GM19463 (cell line): ENCODE measurements around the gene AGAP9.
"Not testable (repeated sequence)": the region's sequence is repeated elsewhere in the genome, so short reads cannot be mapped to it uniquely, and the experiment has no call there.

Experiments used
- ATAC-seq: cut with Tn5 transposase; IDR thresholded peaks from one replicate; pipeline ENCODE4 v1.9.1; 2021; ENCODE audit warnings: mild to moderate bottlenecking, moderate library complexity; ENCODE audit not compliant: unreplicated experiment

The AGAP9 gene

DNA sequence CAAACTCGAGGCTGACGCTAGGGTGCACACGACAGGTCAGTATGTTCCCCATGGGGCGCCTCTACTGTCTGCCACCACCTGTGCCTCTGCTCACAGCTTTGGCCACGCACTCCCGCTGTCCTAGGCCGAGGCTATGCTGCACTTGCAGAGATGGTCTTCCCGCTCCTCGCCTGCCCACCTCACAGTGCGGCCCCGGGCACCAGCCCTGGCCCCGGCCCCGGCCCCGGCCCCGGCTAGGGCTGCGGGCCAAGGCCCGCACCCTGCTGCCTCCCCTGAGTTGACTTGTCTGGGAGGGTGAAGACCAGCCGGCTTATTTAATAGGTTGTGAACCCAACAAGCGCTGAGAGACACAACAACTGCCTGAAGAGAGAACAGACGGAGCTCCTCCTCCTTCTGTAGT lies at the start of gene AGAP9:
Gene AGAP9 (minus strand): TSS at position 164 of the 400 bp plus-strand sequence. CDS start 112 bp downstream, at position 52.
- ATAC-seq = not testable (repeated sequence)

DNA sequence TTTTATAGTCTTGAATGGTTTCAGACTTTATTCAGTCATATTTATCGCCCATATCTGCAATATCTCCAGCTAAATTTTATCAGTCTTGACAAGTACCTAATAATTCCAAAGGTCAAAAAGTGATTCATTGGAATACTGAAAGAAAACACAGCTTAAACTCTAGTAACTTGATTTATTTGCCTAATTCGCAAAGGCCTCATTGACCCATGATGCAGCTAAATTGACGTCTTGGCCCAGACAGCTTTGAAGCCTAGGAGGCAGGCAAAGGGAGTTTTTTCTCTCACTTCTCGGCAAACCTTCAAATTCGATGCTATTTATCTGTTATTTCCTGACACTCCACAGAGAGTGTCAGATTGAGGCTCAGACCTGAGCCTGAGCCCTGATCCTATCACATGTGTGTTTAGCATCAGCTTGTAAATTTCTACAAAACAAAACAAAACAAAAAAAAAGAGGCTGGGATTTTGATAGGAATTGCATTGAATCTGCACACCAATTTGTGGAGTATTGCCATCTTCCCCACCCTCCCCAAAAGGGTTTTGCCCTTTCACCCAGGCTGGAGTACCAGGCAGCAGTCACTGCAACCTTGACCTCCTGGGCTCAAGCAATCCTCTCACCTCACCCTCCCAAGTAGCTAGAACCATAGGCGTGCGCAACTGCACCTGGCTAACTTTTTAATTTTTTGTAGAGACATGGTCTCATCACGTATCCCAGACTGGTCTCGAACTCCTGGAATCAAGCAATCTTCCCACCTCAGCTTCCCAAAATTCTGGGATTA lies 47.9 kb upstream of the AGAP9 start:
- ATAC-seq = not testable (repeated sequence)

DNA sequence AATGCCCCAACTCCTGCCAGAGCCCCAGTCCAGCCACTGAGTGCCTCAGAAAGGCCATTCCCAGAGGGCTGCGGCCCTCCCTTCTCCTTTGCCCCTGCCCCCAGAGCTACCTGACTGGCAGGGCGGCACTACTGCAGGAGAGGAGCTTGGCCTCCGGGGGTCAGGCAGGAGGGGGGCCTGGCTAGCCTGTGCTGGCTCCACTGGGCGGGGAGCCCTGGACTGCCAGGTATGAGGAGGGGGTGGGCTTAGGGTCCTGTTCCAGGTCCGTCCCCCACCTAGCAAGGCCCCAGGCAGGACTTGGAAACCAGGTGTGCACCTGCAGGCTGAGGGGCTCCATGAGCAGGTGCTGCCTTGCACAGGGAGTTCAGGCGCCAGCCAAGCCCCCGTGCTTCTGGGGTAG lies 43.3 kb upstream of the AGAP9 start:
- ATAC-seq = not testable (repeated sequence)

DNA sequence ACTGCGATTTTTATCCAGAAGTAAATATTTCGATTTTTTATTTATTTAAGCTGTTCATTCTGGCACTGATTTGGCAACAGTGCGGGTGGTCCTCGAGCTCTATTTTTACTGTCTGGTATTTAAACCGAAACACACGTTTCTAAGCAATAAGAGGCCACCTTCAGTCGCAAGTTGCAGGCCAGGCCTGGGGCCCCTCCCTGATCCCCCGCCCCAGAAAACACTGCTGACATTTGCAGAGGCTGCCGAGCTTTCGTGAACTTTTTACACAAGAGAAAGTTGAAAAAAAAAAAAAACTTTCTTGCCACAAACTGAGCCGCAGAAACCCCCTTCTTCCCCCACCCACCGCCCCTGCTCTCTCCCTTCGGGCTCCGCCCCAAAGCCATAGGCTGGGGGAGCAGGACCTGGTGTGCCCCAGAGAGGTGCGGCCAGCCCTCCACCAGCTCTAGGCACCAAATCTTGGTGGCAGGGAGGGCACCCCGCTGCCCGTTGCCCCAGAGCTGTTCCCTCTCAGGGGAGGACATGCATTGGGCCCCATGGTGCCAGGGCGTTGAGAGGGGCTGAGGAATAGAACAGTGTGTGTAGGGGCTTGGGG lies 42.8 kb upstream of the AGAP9 start:
- not testable (repeated sequence) for ATAC-seq

DNA sequence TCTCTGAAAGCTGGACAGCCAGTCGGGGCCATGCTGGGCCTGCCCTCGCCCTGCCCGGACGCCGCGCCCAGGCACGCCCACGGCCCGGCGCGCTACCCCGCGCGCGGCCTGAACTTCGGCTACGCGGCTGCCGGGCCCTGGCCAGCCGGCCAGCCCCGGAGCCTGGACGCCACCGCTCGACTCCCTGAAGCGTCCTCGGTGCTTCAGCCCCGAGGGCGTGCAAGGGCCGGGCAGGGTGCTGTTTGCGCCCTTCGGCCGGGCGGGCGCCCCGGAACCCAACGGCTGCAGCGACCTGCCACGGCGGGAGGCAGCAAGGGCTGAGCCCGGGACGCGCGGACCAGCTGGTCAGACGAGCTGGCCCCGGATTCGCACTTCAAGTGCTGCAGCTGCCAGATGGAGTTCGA lies 42.1 kb upstream of the AGAP9 start:
- not testable (repeated sequence) for ATAC-seq

DNA sequence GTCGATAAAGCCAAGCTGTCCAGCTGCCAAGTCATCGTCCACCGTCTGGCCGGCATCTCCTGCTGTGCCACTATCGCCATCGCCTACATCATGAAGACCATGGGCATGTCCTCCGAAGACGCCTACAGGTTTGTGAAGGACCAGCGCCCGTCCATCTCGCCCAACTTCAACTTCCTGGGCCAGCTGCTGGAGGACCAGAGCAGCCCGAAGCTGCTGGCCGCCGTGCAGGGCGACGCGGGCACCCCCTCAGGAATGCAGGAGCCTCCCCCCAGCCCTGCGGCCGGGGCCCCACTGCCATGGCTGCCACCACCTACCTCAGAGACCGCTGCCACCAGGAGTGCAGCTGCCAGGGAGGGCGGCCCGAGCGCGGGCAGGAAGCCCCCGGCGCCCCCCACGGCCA lies 41.5 kb upstream of the AGAP9 start:
- not testable (repeated sequence) for ATAC-seq

DNA sequence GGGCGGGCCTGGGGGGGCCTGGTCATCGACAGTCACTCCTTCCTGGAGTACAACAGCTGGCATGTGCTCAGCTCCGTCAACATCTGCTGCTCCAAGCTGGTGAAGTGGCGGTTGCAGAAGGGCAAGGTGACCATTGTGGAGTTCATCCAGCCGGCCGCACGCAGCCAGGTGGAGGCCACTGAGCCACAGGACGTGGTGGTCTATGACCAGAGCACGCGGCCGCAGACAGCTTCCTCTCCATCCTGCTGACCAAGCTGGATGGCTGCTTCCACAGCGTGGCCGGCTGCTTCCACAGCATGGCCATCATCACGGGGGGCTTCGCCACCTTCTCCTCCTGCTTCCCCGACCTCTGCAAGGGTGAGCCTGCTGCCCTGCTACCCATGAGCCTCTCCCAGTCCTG lies 40.9 kb upstream of the AGAP9 start:
- not testable (repeated sequence) for ATAC-seq

DNA sequence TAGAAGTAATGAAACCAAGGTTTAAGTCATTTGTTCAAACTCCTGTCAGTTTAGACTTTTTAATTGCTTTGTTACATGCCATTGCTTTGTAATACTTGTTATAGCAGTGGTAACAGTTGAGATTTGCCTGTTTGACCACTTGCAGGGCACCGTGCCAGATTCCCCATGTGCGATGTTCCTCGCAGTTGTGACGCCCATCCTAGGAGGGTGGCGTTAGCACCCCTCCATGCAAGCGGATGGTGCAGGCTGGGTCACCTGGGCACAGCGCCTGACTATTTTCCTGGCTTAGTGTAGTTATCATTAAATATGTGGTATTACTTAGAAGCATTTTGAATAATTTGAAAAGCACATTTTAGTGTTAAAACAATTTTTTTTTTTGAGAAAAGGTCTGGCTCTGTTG lies 37.0 kb upstream of the AGAP9 start:
- not testable (repeated sequence) for ATAC-seq

DNA sequence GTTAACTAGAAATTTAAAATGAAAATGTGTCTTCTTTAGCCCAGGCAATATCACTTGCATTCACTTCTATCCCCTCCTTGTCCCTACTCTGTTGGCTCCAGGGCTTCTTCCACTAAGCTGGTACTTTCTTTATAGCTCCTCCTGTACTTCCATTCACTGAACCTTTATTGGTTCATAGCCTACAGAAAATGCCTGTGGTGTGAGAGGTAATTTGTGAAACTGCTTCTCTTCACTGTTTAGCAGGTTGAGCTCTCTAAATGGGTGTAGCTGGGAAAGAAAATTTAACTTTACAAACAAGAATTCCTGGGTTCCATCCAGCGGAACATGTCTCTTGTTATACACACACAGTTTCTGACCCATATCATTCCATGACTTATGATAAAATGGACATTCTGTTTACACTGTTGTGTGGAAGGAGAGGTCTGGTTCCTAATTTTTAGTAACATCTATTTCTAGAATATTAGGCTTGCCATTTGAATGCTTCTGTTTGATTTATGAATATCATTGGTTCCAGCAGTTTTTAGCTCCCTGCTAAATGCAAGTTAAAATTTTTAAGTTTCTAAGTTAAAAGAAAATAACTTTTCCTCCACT lies 36.4 kb upstream of the AGAP9 start:
- ATAC-seq = not testable (repeated sequence)

DNA sequence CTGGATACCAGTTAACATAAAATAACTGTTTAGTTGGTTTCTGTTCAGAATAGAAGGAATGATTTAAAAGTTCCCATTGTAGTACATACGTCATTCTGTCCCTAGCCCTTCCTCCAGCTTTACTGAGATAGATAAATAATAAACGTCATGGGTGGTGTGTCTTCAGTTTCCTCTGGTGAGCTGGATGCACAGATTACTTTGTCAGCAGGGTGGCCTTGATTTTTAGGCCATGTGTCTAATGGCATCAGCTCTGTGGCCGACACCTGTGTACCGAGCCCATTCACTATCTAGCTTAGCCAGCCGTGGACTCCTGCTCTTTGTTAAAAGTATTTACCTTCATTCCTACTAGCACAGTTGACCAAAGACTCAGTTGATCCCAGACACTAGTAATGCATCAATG lies 34.7 kb upstream of the AGAP9 start:
- not testable (repeated sequence) for ATAC-seq

DNA sequence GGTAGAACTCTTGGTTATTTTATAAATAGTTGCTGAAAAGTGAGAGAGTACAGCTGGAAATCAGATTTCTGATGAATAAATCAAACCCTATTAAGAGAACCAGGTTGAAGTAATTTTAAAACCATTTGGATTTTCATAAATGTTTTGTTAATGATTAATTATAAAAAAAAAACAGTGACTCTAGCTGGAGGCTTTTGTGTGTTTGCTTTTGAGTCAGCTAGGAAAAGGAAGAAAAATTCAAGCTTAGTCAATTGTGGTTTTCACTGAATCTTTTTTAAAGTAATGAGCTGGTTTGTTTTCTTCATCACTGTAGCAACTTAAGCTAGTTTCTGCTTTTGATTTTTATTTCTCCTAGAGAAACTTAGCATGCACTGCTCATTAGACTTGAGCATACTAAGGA lies 34.2 kb upstream of the AGAP9 start:
- not testable (repeated sequence) for ATAC-seq

DNA sequence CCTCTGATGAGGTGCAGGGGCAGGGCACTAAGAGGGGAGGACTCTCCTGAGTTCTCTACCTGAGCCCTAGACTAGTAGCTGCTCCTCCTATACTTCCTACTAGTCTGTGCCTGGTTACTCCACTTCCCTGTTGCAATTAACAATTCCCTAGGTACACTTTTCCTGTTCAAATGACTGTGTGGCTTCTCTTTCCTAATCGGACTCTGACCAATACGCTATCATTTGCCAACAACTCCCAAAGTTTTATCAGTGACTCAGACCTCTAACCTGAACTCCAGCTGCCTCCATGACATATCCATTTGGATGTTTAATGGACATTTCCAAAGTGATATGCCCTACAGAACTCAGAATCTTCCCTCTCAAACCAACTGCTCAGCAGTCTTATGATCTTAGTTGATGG lies 31.9 kb upstream of the AGAP9 start:
- not testable (repeated sequence) for ATAC-seq

DNA sequence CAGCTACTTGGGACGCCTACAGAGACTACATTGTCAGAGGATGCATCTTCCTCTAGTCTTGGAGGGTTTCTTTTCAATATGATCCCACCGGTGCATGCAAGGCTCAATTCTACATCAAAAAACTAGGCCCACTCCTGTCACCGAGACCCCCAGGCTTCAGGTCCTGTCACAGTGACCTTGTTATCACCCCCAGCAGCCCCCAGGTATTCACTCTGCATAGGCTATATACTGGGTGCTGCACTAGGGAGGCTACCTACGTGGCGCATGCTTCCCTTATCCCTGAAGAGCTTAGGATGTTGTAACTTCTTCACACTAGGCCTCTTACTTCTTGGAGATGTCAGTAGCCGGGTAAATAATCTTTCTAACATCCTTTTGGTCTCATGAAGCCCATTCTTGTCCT lies 31.1 kb upstream of the AGAP9 start:
- ATAC-seq = not testable (repeated sequence)

DNA sequence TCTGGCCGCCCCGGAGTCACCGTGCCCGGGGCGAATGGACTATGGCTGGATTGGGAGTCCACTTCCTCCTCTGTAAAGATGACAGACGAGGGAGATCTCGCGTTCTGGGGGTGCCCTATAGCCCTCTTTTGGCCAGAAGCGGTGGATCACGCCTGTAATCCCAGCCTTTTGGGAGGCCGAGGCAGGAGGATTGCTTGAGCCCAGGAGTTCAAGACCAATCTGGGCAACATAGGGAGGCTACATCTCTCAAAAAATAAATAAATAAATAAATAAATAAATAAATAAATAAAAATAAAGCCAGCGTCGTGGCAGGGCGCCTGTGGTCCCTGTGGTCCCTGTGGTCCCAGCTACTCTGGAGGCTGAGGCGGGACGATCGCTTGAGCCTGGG lies 30.4 kb upstream of the AGAP9 start:
- ATAC-seq = not testable (repeated sequence)

DNA sequence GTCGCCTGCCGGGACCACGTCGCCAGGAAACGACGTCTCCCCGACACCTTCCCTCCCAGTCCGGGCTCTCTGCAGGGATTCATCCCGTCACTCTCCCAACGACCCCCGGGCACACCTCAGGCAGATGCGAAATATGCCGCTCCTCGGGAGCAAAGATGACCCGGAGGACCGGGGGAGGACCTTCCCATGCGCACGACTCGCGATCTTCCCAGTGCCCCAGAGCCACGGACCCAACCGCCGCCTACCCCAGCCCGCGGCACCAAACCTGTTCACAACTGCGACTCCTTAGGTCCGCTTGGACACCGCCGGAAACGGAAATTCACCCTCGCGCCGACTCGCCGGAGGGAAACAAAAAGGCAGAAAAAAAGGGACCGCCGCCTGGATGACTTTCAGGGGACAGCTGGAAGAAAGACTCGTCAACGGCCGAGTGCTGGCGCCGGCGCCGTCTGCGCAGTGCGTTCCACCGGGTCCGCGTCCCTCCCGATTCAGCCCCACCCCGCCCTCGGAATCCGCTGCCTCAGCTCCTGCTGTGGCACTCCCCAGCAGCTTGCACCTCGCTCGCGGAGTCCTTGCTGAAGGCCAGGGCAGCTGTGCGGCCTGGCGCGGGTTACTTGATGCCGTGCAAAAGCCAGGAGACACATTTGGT lies 29.9 kb upstream of the AGAP9 start:
- peak; percentile 82 for ATAC-seq

DNA sequence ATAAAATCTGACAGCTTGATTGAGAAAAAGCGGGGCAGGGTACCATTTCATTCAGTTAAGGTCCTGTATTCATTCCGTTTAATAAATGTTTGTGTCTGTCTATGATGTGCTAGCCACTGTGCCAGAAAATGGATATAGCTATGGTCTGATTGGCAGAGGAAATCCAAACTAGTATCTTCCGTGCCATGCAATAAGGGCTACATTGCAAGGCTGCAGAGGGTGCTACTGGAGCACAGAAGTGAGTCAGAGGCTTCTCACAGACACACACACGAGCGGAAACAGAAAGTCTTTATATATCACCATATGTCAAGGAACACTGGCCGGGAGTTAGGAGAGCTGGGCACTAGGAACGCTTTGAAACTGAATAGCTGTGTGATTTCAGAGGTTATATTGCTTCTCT lies 29.3 kb upstream of the AGAP9 start:
- ATAC-seq = peak; percentile 56

DNA sequence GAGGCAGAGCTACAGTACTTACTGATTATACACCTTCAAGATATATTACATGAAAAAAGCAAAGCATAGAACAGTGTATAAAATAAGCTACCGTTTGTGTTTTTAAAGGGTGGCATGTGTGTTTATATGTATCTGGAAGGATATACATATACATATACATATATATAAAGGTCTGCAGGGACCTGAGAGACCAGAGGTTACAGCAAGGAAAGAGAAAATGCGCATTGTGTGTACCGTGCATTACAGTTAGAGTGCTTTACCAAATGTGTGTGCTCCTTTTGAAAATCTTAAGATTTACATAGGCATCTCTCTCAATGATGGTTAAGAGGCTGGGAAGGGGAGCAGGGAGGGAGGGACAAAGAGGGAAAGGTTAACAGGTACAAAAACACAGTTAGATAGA lies 23.8 kb upstream of the AGAP9 start:
- ATAC-seq = not testable (repeated sequence)

DNA sequence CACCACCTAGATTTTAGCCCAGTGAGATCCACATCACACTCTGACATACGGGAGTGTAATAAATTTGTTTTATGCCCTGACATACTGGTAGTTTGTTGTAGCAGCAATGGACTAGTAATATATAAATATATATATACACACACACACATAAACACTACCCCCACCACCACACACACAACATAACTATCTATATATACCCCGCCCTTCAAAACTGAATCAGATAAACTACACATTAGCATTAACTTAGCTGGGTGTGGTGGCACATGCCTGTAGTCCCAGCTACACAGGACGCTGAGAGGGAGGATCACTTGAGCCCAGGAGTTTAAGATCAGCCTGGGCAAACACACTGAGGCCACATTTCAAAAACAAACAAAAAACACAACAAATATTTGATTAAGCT lies 13.0 kb upstream of the AGAP9 start:
- not testable (repeated sequence) for ATAC-seq

DNA sequence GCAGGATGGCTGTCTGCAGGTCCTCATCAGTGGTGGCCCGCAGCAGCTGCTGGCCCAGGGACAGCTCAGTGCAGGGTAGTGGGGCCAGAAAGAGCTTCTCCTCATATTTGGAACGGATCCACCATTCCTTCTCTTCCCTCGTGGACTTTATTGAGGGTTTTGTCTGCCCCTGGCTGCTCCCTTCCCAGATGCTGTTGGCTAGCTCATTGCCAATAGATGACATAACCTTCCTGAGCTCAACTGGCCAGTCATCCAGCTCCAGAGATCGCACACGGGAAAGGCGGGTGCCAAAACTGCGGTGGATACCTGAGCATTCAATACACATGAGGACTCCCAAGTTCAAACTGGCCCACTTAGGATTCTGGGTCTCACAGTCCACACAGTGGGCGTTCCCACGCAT lies 21.1 kb downstream of the AGAP9 start:
- not testable (repeated sequence) for ATAC-seq

DNA sequence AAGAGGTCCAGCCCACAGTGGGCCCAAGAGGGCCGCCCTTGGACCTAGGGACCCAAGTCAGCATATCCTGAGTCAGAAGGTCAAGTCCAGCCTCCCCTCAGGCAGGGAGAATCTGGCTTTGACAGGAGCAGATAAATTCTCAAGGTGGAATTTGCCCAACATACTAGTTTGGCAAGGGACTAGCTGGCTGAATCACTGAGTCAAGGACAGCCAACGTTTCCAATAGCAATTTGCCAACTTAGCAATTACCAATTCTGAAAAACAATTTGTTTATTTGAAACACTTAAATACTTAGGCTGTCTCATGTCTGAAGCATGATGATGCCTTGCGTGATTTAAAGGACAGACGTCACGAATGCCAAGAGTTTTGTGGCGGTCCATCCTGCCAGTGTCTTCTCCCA lies 29.2 kb downstream of the AGAP9 start:
- not testable (repeated sequence) for ATAC-seq

DNA sequence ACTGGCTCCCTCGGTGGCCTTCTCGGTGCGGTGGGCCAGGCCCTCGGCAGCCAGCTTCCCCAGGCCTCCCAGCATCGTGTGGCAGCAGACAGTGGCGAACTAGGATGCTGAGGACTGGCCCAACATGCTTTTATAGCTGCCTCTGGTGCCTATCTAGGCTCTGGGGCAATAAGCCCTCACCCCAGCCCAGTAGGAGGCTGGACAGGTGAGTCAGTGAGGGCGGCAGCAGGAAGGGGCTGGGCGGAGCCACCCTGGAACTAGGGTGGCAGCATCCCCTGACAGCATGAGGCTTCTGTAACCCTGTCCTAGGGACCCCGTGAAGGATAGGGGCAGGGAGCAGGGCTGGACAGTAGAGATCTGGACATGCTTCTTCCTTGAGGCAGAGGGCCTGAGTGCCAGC lies 31.8 kb downstream of the AGAP9 start, which contains the start of gene FAM25G:
Gene FAM25G (minus strand): TSS at position 101 of the 400 bp plus-strand sequence. CDS start 26 bp downstream, at position 75.
- ATAC-seq = not testable (repeated sequence)
